MM.1S (cell line): ENCODE results near the gene ARHGEF7.

Source experiments
- DNase-seq: peaks from one replicate; pipeline ENCODE4 v3.0.0-alpha.2; 2015
- H2AFZ ChIP-seq: fragments of 300-600 bp; sonication (generic); 2 replicates; pipeline ENCODE4 v1.6.0; 2016; ENCODE audit warnings: antibody characterized with exemption, low read length
- H3F3A ChIP-seq: fragments of 300-600 bp; sonication (generic); 2 replicates; pipeline ENCODE4 v1.6.1; 2016; ENCODE audit warnings: mild to moderate bottlenecking, antibody characterized with exemption, low read length, moderate library complexity, mixed read lengths; ENCODE audit not compliant: insufficient read depth
- H3K27ac ChIP-seq: fragments of 300-600 bp; sonication (generic); 2 replicates; pipeline ENCODE4 v1.5.1; 2016; ENCODE audit warnings: mild to moderate bottlenecking, low read length
- H3K27me3 ChIP-seq: fragments of 300-600 bp; sonication (generic); replicated peaks from 2 replicates; pipeline ENCODE4 v1.6.0; 2016; ENCODE audit warnings: low read length; ENCODE audit not compliant: insufficient read depth
- H3K36me3 ChIP-seq: fragments of 300-600 bp; sonication (generic); replicated peaks from 2 replicates; pipeline ENCODE4 v1.6.1; 2016; ENCODE audit warnings: mild to moderate bottlenecking, low read length, mixed read lengths; ENCODE audit not compliant: insufficient read depth
- H3K4me1 ChIP-seq: fragments of 300-600 bp; sonication (generic); 2 replicates; pipeline ENCODE4 v1.6.1; 2016; ENCODE audit warnings: low read length, mixed read lengths
- H3K4me2 ChIP-seq: fragments of 300-600 bp; sonication (generic); 2 replicates; pipeline ENCODE4 v1.6.0; 2016; ENCODE audit warnings: low read depth, low read length
- H3K4me3 ChIP-seq: fragments of 300-600 bp; sonication (generic); 2 replicates; pipeline ENCODE4 v1.5.1; 2016; ENCODE audit warnings: low read length, mixed read lengths
- H3K79me2 ChIP-seq: fragments of 300-600 bp; sonication (generic); 2 replicates; pipeline ENCODE4 v1.6.1; 2016; ENCODE audit warnings: mixed run types, low read length, mixed read lengths
- H3K9ac ChIP-seq: fragments of 300-600 bp; sonication (generic); 2 replicates; pipeline ENCODE4 v1.6.1; 2016; ENCODE audit warnings: low read length, mixed read lengths
- H3K9me2 ChIP-seq: fragments of 300-600 bp; sonication (generic); replicated peaks from 2 replicates; pipeline ENCODE4 v1.6.1; 2016; ENCODE audit warnings: mild to moderate bottlenecking, low read length, mixed read lengths; ENCODE audit not compliant: insufficient read depth
- H3K9me3 ChIP-seq: fragments of 300-600 bp; sonication (generic); replicated peaks from 2 replicates; pipeline ENCODE4 v1.6.1; 2016; ENCODE audit warnings: mild to moderate bottlenecking, low read length, mixed read lengths; ENCODE audit not compliant: insufficient read depth
- H4K20me1 ChIP-seq: fragments of 300-600 bp; sonication (generic); 2 replicates; pipeline ENCODE4 v1.6.1; 2016; ENCODE audit warnings: mild to moderate bottlenecking, low read length, moderate library complexity, mixed read lengths; ENCODE audit not compliant: insufficient read depth
- CTCF ChIP-seq: fragments of 300-600 bp; sonication (generic); IDR thresholded peaks from 2 replicates; pipeline ENCODE4 v1.5.1; 2016; ENCODE audit warnings: antibody characterized with exemption, low read length, mixed read lengths
- EZH2 ChIP-seq: fragments of 300-600 bp; sonication (generic); optimal IDR thresholded peaks from 2 replicates; pipeline ENCODE3; 2017; ENCODE audit warnings: low read depth, mild to moderate bottlenecking, antibody characterized with exemption, low read length, mixed read lengths
- EZH2phosphoT487 ChIP-seq: fragments of 300-600 bp; sonication (generic); IDR thresholded peaks from 2 replicates; pipeline ENCODE4 v1.6.1; 2018; ENCODE audit warnings: antibody characterized with exemption, low read length

ARHGEF7 gene

GRCh38 chr13:111183087-111183645, 68.1 kb downstream of the ARHGEF7 start:
- Histone ChIP-seq H3K9ac (no peak overlapping the region), H3K9me3 (no peaks in the 10 kb centered on the region), H3K36me3 (no peaks in the 10 kb centered on the region), H3K79me2 (peaks cover 100% of the 10 kb centered on the region), H3K9me2 (no peaks in the 10 kb centered on the region), H2AFZ (no peak overlapping the region), H3K4me1 (peaks cover 22% of the 10 kb centered on the region), H3K4me2 (no peak overlapping the region), H3K27me3 (no peaks in the 10 kb centered on the region), H4K20me1 (0 out of 2 replicates have a peak, but pooled peaks cover 4% of the 10 kb centered on the region), H3K27ac (no peak overlapping the region), H3F3A (peaks cover 16% of the 10 kb centered on the region), H3K4me3 (no peak overlapping the region)
- TF ChIP-seq CTCF (no peak), EZH2 (no peak), EZH2phosphoT487 (no peak)
- DNase-seq, result no peak

GRCh38 chr13:111183959-111184358, 68.8 kb downstream of the ARHGEF7 start:
- H3K4me3 ChIP-seq, result no peak overlapping the region
- H3K27ac ChIP-seq, result peak overlapping the region; percentile 63; the same call in 1 of the 2 replicates
- H3K9ac ChIP-seq, result peak overlapping the region; percentile 27; the same call in 1 of the 2 replicates
- H3K27me3 ChIP-seq, result no peaks in the 10 kb centered on the region
- 0 out of 2 replicates have a peak, but pooled peaks cover 4% of the 10 kb centered on the region for H4K20me1 ChIP-seq
- H2AFZ ChIP-seq, result no peak overlapping the region
- no peaks in the 10 kb centered on the region for H3K9me3 ChIP-seq
- H3K4me2 ChIP-seq, result peak overlapping the region; percentile 82; the same call in 1 of the 2 replicates
- H3K79me2 ChIP-seq, result peaks cover 100% of the 10 kb centered on the region
- no peak for DNase-seq
- no peaks in the 10 kb centered on the region for H3K9me2 ChIP-seq
- TF ChIP-seq EZH2phosphoT487 (no peak), CTCF (no peak), EZH2 (no peak)
- H3K36me3 ChIP-seq, result no peaks in the 10 kb centered on the region
- peaks cover 16% of the 10 kb centered on the region for H3F3A ChIP-seq
- peaks cover 22% of the 10 kb centered on the region for H3K4me1 ChIP-seq

- Histone ChIP-seq H3F3A (peaks cover 16% of the 10 kb centered on the region), H2AFZ (no peak overlapping the region), H3K9me2 (no peaks in the 10 kb centered on the region), H3K4me1 (peaks cover 22% of the 10 kb centered on the region), H3K9ac (peak overlapping the region; percentile 27; the same call in 1 of the 2 replicates), H4K20me1 (0 out of 2 replicates have a peak, but pooled peaks cover 4% of the 10 kb centered on the region), H3K79me2 (peaks cover 100% of the 10 kb centered on the region), H3K9me3 (no peaks in the 10 kb centered on the region), H3K27me3 (no peaks in the 10 kb centered on the region), H3K4me2 (peak overlapping the region; percentile 82), H3K27ac (peak overlapping the region; percentile 63), H3K36me3 (no peaks in the 10 kb centered on the region), H3K4me3 (peak overlapping the region; percentile 38)
- TF ChIP-seq EZH2 (no peak), EZH2phosphoT487 (no peak), CTCF (no peak)
- DNase-seq, result peak; percentile 69
Observed at GRCh38 chr13:111184458-111185401, 69.6 kb downstream of the ARHGEF7 start.
